Activated CD8-positive, alpha-beta memory T cell treated with anti-CD3 and anti-CD28 coated beads, Interleukin-2, amount 50 U/mL, for 1 hour (primary cell): ENCODE data around the gene NPDC1.
A peak's percentile ranks its signal among the peaks of the same experiment; 100 is the strongest.

ENCODE experiments used
- DNase-seq: peaks from one replicate; pipeline ENCODE4 v3.0.0-alpha.2; 2020; ENCODE audit errors: extremely low read depth

Gene NPDC1

GRCh38 chr9:136994180-136994887 lies 51.6 kb downstream of the NPDC1 start:
- DNase-seq = no peak

GRCh38 chr9:136992819-136993369 lies 53.1 kb downstream of the NPDC1 start:
- DNase-seq = no peak

- peak; percentile 76 for DNase-seq
Measured at GRCh38 chr9:136991993-136992818, 53.8 kb downstream of the NPDC1 start, which contains the start of gene PAXX. TSS of gene PAXX (plus strand) at chr9:136992422. CDS start at chr9:136992444, 22 bp downstream.

GRCh38 chr9:136990242-136990911 lies 55.6 kb downstream of the NPDC1 start:
- no peak for DNase-seq
